ENCODE data around the gene ZNF19.

ZNF19 gene

DNA sequence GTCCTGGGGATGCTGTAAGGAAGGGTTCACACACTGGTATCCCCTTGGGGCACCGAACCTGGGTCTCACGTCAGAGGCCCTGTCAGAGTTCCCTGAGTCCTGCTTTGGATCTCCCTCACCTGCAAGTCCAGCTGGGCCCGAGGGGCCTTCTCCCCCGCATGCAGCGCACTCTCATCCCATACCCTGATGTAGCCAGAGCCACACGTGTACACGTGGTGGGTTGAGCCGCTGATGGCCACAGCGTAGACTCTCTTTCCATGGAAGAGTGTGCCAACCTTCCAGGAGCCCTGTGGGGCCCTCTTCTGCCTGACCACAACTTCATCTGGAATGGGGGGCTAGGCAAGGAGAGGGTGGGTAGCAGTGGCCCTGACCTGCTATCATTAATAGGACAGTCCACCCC, 57.1 kb downstream of the ZNF19 start:
- no peaks in the 10 kb centered on the region for H3K36me3 ChIP-seq (ENCODE audit: control insufficient read depth, insufficient read depth, low read length)
- no peak for DNase-seq
- no peaks in the 10 kb centered on the region for H3K9me3 ChIP-seq (ENCODE audit: control insufficient read depth, low read length)
- H3K4me3 ChIP-seq (ENCODE audit: insufficient read depth, low read depth, low read length, poor library complexity, severe bottlenecking): no peak overlapping the region
- H3K27ac ChIP-seq (ENCODE audit: insufficient read depth, low read length, poor library complexity, severe bottlenecking): no peak overlapping the region
- H3K4me1 ChIP-seq (ENCODE audit: control insufficient read depth, insufficient read depth, low read length, poor library complexity, severe bottlenecking): no peaks in the 10 kb centered on the region
- H3K27me3 ChIP-seq (replicated peaks; ENCODE audit: control insufficient read depth, insufficient read depth, low read length, poor library complexity, severe bottlenecking): peaks cover 8% of the 10 kb centered on the region

DNA sequence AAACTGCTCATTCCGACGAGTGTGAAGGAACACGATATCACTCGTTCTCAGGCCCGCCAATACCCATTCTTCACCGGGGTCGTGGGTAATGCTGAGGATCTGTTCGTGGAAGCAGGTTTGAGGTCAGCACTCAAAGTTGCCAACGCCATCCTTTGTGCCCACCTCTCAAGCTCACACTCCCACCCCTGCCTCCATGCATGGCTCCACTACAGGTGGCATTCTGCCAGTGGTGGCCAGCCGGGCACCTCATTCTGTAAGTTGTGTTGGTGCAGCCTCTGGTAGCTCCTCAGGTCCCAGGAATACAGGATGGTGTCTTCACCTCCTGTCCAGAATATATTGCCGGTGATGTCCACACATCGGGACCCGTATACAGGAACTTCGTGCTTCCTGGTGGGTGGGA, 57.9 kb downstream of the ZNF19 start:
- Histone ChIP-seq H3K9me3 (ENCODE audit: control insufficient read depth, low read length) (no peaks in the 10 kb centered on the region), H3K27me3 (replicated peaks; ENCODE audit: control insufficient read depth, insufficient read depth, low read length, poor library complexity, severe bottlenecking) (peaks cover 8% of the 10 kb centered on the region), H3K4me1 (ENCODE audit: control insufficient read depth, insufficient read depth, low read length, poor library complexity, severe bottlenecking) (no peaks in the 10 kb centered on the region), H3K27ac (ENCODE audit: insufficient read depth, low read length, poor library complexity, severe bottlenecking) (no peak overlapping the region), H3K4me3 (ENCODE audit: insufficient read depth, low read depth, low read length, poor library complexity, severe bottlenecking) (no peak overlapping the region), H3K36me3 (ENCODE audit: control insufficient read depth, insufficient read depth, low read length) (no peaks in the 10 kb centered on the region)
- no peak for DNase-seq

DNA sequence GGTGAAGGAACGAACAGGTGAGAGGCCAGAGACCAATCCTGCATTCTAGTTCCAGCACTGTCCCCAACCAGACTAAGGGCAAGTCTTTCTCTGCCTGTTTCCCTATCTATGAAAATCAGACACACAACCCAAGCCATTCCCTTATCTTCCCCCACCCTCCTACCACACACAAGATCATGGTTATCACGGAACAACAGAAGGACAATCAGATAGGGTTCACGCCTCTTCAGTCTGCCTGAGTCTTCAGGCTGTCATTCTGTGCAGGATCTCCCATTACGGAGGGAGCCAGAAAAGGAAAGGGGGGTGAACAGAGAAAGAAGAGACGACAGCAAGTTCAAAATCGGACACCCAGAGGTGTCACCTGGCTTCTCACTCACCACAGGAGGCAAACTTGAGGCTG, 58.4 kb downstream of the ZNF19 start:
- no peaks in the 10 kb centered on the region for H3K36me3 ChIP-seq (ENCODE audit: control insufficient read depth, insufficient read depth, low read length)
- DNase-seq: no peak
- no peaks in the 10 kb centered on the region for H3K9me3 ChIP-seq (ENCODE audit: control insufficient read depth, low read length)
- peaks cover 8% of the 10 kb centered on the region for H3K27me3 ChIP-seq (replicated peaks; ENCODE audit: control insufficient read depth, insufficient read depth, low read length, poor library complexity, severe bottlenecking)
- no peaks in the 10 kb centered on the region for H3K4me1 ChIP-seq (ENCODE audit: control insufficient read depth, insufficient read depth, low read length, poor library complexity, severe bottlenecking)
- H3K27ac ChIP-seq (ENCODE audit: insufficient read depth, low read length, poor library complexity, severe bottlenecking): no peak overlapping the region
- H3K4me3 ChIP-seq (ENCODE audit: insufficient read depth, low read depth, low read length, poor library complexity, severe bottlenecking): no peak overlapping the region

DNA sequence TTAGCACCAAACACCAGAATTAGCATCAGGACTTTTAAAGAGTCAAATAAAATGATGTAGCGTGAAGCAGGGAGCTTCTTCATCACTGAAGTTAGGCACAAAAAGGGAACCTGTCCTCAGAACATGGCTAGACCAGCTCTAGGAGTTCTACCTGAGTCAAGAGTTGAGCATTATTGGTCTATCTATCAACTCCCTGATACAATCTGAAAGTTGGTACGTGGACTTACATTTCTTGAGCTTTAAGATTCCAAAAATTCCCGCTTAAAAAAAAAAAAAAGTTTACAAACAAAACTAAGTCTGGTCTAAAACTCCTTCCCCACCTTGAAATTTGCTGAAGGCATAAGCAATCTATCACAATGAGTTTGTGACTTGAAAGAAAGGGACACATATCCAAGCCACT, 59.5 kb downstream of the ZNF19 start:
- H3K4me3 ChIP-seq (ENCODE audit: insufficient read depth, low read depth, low read length, poor library complexity, severe bottlenecking): no peak overlapping the region
- peaks cover 8% of the 10 kb centered on the region for H3K27me3 ChIP-seq (replicated peaks; ENCODE audit: control insufficient read depth, insufficient read depth, low read length, poor library complexity, severe bottlenecking)
- no peak for DNase-seq
- H3K4me1 ChIP-seq (ENCODE audit: control insufficient read depth, insufficient read depth, low read length, poor library complexity, severe bottlenecking): no peaks in the 10 kb centered on the region
- no peaks in the 10 kb centered on the region for H3K36me3 ChIP-seq (ENCODE audit: control insufficient read depth, insufficient read depth, low read length)
- H3K9me3 ChIP-seq (ENCODE audit: control insufficient read depth, low read length): no peaks in the 10 kb centered on the region
- H3K27ac ChIP-seq (ENCODE audit: insufficient read depth, low read length, poor library complexity, severe bottlenecking): no peak overlapping the region

- H3K27me3 ChIP-seq (replicated peaks; ENCODE audit: control insufficient read depth, insufficient read depth, low read length, poor library complexity, severe bottlenecking): peaks cover 8% of the 10 kb centered on the region
- no peaks in the 10 kb centered on the region for H3K36me3 ChIP-seq (ENCODE audit: control insufficient read depth, insufficient read depth, low read length)
- no peak overlapping the region for H3K4me3 ChIP-seq (ENCODE audit: insufficient read depth, low read depth, low read length, poor library complexity, severe bottlenecking)
- no peak overlapping the region for H3K27ac ChIP-seq (ENCODE audit: insufficient read depth, low read length, poor library complexity, severe bottlenecking)
- H3K9me3 ChIP-seq (ENCODE audit: control insufficient read depth, low read length): no peaks in the 10 kb centered on the region
- no peak for DNase-seq
- no peaks in the 10 kb centered on the region for H3K4me1 ChIP-seq (ENCODE audit: control insufficient read depth, insufficient read depth, low read length, poor library complexity, severe bottlenecking)
These were observed 60.2 kb downstream of the ZNF19 start for GRCh38 chr16:71428883-71429282.

GRCh38 chr16:71428385-71428784, 60.7 kb downstream of the ZNF19 start:
- H3K27me3 ChIP-seq (replicated peaks; ENCODE audit: control insufficient read depth, insufficient read depth, low read length, poor library complexity, severe bottlenecking): peaks cover 8% of the 10 kb centered on the region

GRCh38 chr16:71426880-71427615, 62.1 kb downstream of the ZNF19 start:
- Histone ChIP-seq H3K9me3 (ENCODE audit: control insufficient read depth, low read length) (no peaks in the 10 kb centered on the region), H3K4me1 (ENCODE audit: control insufficient read depth, insufficient read depth, low read length, poor library complexity, severe bottlenecking) (no peaks in the 10 kb centered on the region), H3K27me3 (replicated peaks; ENCODE audit: control insufficient read depth, insufficient read depth, low read length, poor library complexity, severe bottlenecking) (peaks cover 4% of the 10 kb centered on the region), H3K27ac (ENCODE audit: insufficient read depth, low read length, poor library complexity, severe bottlenecking) (no peak overlapping the region), H3K36me3 (ENCODE audit: control insufficient read depth, insufficient read depth, low read length) (no peaks in the 10 kb centered on the region), H3K4me3 (ENCODE audit: insufficient read depth, low read depth, low read length, poor library complexity, severe bottlenecking) (no peak overlapping the region)
- no peak for DNase-seq

More at GRCh38 chr16:71428385-71428784, 60.7 kb downstream of the ZNF19 start:
- DNase-seq: no peak
- no peaks in the 10 kb centered on the region for H3K36me3 ChIP-seq (ENCODE audit: control insufficient read depth, insufficient read depth, low read length)
- H3K4me1 ChIP-seq (ENCODE audit: control insufficient read depth, insufficient read depth, low read length, poor library complexity, severe bottlenecking): no peaks in the 10 kb centered on the region
- H3K27ac ChIP-seq (ENCODE audit: insufficient read depth, low read length, poor library complexity, severe bottlenecking): no peak overlapping the region
- no peaks in the 10 kb centered on the region for H3K9me3 ChIP-seq (ENCODE audit: control insufficient read depth, low read length)
- H3K4me3 ChIP-seq (ENCODE audit: insufficient read depth, low read depth, low read length, poor library complexity, severe bottlenecking): no peak overlapping the region

DNA sequence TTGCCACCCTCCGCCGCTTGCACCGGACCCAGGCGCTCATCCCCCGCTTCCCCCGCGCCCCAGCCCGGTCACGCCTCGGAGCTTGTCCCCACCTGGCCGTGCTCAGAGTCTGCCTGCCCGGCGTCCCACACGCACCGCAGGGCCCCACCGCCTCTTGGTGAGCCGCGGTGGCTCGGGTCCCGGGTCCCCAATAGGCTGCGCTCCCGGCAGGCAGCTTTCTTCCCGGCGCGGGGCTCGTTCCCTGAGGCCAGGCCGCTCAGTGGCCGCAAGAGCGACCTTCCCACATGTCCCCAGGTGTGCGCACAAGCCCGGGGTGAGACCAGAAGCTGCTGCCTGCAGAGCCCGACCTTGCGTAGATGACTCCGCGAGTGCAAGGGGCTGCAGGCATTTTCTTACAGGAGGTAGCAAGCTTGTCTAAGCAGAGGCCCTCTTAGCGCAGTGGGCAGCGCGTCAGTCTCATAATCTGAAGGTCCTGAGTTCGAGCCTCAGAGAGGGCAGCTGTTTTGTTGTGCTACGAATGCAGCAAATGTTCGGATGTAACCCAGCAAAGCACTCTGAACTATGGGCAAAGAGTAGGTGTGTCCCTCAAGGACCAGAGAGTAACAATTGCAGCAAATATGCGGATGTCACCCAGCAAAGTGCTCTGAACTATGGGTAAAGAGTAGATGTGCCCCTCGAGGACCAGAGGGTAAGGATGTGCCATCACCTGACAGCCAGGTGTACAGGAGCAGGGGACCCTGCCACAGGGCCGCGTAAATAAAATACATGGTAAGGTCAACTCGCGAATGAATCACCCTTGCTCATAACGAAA, 62.9 kb downstream of the ZNF19 start:
- no peaks in the 10 kb centered on the region for H3K36me3 ChIP-seq (ENCODE audit: control insufficient read depth, insufficient read depth, low read length)
- no peaks in the 10 kb centered on the region for H3K4me1 ChIP-seq (ENCODE audit: control insufficient read depth, insufficient read depth, low read length, poor library complexity, severe bottlenecking)
- peak in 1 of 3 donors; percentile 61 for DNase-seq
- no peak overlapping the region for H3K27ac ChIP-seq (ENCODE audit: insufficient read depth, low read length, poor library complexity, severe bottlenecking)
- no peaks in the 10 kb centered on the region for H3K9me3 ChIP-seq (ENCODE audit: control insufficient read depth, low read length)
- H3K27me3 ChIP-seq (replicated peaks; ENCODE audit: control insufficient read depth, insufficient read depth, low read length, poor library complexity, severe bottlenecking): peaks cover 4% of the 10 kb centered on the region
- no peak overlapping the region for H3K4me3 ChIP-seq (ENCODE audit: insufficient read depth, low read depth, low read length, poor library complexity, severe bottlenecking)

GRCh38 chr16:71425746-71426068, 63.4 kb downstream of the ZNF19 start:
- peaks cover 4% of the 10 kb centered on the region for H3K27me3 ChIP-seq (replicated peaks; ENCODE audit: control insufficient read depth, insufficient read depth, low read length, poor library complexity, severe bottlenecking)
- no peak for DNase-seq
- no peak overlapping the region for H3K27ac ChIP-seq (ENCODE audit: insufficient read depth, low read length, poor library complexity, severe bottlenecking)
- no peaks in the 10 kb centered on the region for H3K4me1 ChIP-seq (ENCODE audit: control insufficient read depth, insufficient read depth, low read length, poor library complexity, severe bottlenecking)
- H3K9me3 ChIP-seq (ENCODE audit: control insufficient read depth, low read length): no peaks in the 10 kb centered on the region
- no peak overlapping the region for H3K4me3 ChIP-seq (ENCODE audit: insufficient read depth, low read depth, low read length, poor library complexity, severe bottlenecking)
- no peaks in the 10 kb centered on the region for H3K36me3 ChIP-seq (ENCODE audit: control insufficient read depth, insufficient read depth, low read length)

DNA sequence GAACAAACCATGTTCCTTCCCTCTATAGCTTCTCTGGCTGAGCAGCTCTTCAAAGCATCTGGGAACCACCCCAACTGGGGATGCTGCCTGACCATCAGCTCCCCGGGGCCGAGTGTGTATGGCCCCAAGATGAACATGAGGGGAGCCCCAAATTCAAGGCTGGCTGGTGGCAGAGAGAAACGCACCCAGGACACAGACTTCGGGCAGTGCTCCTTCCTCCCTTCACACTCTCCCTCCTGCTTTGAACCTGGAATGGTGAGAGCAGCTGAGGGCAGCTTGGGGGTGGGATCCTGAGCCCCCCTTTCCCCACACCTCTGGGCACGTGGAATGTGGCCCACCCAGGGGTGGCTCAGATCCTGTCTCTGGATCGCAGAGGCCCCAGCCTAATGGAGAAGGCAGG, 64.5 kb downstream of the ZNF19 start:
- no peaks in the 10 kb centered on the region for H3K9me3 ChIP-seq (ENCODE audit: control insufficient read depth, low read length)
- peaks cover 4% of the 10 kb centered on the region for H3K27me3 ChIP-seq (replicated peaks; ENCODE audit: control insufficient read depth, insufficient read depth, low read length, poor library complexity, severe bottlenecking)
- H3K4me1 ChIP-seq (ENCODE audit: control insufficient read depth, insufficient read depth, low read length, poor library complexity, severe bottlenecking): no peaks in the 10 kb centered on the region
- H3K27ac ChIP-seq (ENCODE audit: insufficient read depth, low read length, poor library complexity, severe bottlenecking): no peak overlapping the region
- no peak overlapping the region for H3K4me3 ChIP-seq (ENCODE audit: insufficient read depth, low read depth, low read length, poor library complexity, severe bottlenecking)
- DNase-seq: no peak
- H3K36me3 ChIP-seq (ENCODE audit: control insufficient read depth, insufficient read depth, low read length): no peaks in the 10 kb centered on the region

All from effector memory CD4-positive, alpha-beta T cell (primary cell).